ENCODE measurements around the gene SYT3. TPM values are rescaled to one million over a fixed set of nuclear protein-coding genes. Genes with fewer than 3 reads are reported as not detected.
"Not testable (repeated sequence)": the region's sequence is repeated elsewhere in the genome, so short reads cannot be mapped to it uniquely, and the experiment has no call there.

SYT3 gene
- total RNA-seq, 1 experiment from 2014 or later = 14.6 TPM

DNA sequence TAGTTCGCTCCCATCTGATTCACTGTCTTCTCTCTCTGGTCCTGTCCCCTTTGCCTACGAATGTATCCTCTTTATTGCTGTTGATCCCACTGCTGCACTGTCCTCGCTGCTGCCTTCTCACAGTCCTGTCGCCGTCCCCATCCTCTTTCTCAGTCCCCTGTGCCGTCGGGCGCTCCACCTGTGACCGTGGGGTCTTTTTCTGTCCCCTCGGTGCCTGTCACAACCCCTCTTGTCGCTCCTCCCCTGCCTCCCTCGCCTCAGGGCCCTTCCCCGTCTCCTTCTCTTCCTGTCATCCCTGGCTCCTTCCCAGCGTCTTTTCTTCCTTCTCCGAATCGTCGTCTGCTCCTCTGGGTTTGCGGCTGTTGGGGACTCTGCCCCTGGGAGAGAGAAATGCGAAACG, 32.3 kb downstream of the SYT3 start (continued):
- TF ChIP-seq, protein P1, sequence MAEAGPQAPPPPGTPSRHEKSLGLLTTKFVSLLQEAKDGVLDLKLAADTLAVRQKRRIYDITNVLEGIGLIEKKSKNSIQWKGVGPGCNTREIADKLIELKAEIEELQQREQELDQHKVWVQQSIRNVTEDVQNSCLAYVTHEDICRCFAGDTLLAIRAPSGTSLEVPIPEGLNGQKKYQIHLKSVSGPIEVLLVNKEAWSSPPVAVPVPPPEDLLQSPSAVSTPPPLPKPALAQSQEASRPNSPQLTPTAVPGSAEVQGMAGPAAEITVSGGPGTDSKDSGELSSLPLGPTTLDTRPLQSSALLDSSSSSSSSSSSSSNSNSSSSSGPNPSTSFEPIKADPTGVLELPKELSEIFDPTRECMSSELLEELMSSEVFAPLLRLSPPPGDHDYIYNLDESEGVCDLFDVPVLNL (CRISPR knock-in tag; IDR thresholded peaks at IDR 0.05; ENCODE audit: borderline replicate concordance, low read depth) = no peak

DNA sequence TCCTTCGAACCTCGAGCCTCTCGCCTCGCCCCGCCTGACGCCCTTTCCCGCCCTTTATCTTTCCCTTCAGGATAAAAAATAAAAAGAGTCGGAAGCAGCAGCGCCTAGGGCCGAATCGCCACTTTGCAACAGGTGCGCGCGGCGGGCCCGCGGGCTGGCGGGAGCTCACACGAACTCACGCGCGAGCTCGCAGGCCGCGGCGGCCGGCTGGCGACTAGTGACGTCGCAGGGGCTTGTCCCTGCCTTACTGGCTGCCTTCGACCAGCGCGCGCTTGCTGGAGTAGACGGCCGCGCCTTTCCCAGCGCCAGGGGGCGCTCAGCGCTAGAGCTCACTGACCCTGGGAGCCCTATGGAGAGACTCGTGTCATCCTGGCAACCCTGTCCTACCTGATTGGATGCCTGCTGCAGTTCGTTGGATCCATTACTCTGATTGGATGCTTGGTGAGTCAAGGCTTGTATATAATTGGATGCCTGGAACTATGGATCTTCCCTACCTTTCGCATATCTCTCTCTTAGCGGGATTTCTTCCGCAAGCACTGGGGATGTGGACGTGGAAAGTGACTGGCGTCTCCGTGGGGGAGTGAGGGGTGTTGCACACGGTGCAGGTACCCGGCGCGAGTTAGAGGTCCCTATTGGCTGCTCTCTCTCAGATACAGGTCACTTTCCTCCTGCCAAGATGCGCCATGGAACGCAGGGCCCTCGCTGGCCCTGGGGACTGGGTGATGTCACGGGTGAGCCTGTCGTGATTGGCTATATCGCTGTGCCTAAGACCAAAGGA, 33.4 kb downstream of the SYT3 start:
- DNase-seq (ENCODE audit: low spot score) (peak; percentile 64), ATAC-seq (peak; percentile 69)
- Mint-ChIP-seq H3K4me1 (peaks cover 12% of the 10 kb centered on the region; the same call in 1 of the 2 replicates), H3K4me3 (peak overlapping the region; percentile 53), H3K27ac (peak overlapping the region; percentile 38; the same call in 1 of the 2 replicates), H3K27me3 (ENCODE audit: low read depth) (peaks cover 86% of the 10 kb centered on the region), H3K9me3 (peaks cover 34% of the 10 kb centered on the region), H3K36me3 (peaks cover 22% of the 10 kb centered on the region)
- POLR2A ChIA-PET = not testable (repeated sequence)
- CTCF ChIA-PET = interaction anchor here (0.6 to 2.4 kb wide), 14 partner anchors 12 to 245 kb away, joined by 3 to 21 read pairs (median 4); partner anchors contain the start of gene C19orf81
- TF ChIP-seq, protein P2, sequence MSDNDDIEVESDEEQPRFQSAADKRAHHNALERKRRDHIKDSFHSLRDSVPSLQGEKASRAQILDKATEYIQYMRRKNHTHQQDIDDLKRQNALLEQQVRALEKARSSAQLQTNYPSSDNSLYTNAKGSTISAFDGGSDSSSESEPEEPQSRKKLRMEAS (CRISPR knock-in tag; IDR thresholded peaks at IDR 0.05) = peak; percentile 88
- TF ChIP-seq, protein P3, sequence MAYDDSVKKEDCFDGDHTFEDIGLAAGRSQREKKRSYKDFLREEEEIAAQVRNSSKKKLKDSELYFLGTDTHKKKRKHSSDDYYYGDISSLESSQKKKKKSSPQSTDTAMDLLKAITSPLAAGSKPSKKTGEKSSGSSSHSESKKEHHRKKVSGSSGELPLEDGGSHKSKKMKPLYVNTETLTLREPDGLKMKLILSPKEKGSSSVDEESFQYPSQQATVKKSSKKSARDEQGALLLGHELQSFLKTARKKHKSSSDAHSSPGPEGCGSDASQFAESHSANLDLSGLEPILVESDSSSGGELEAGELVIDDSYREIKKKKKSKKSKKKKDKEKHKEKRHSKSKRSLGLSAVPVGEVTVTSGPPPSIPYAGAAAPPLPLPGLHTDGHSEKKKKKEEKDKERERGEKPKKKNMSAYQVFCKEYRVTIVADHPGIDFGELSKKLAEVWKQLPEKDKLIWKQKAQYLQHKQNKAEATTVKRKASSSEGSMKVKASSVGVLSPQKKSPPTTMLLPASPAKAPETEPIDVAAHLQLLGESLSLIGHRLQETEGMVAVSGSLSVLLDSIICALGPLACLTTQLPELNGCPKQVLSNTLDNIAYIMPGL (CRISPR knock-in tag; IDR thresholded peaks at IDR 0.05) = 0 out of 2 replicates have a peak, but pooled peaks have one; percentile 26
- TF ChIP-seq NFYB (CRISPR knock-in tag; conservative IDR thresholded peaks at IDR 0.05; ENCODE audit: low read depth) = peak; percentile 69
- TF ChIP-seq, protein P4, sequence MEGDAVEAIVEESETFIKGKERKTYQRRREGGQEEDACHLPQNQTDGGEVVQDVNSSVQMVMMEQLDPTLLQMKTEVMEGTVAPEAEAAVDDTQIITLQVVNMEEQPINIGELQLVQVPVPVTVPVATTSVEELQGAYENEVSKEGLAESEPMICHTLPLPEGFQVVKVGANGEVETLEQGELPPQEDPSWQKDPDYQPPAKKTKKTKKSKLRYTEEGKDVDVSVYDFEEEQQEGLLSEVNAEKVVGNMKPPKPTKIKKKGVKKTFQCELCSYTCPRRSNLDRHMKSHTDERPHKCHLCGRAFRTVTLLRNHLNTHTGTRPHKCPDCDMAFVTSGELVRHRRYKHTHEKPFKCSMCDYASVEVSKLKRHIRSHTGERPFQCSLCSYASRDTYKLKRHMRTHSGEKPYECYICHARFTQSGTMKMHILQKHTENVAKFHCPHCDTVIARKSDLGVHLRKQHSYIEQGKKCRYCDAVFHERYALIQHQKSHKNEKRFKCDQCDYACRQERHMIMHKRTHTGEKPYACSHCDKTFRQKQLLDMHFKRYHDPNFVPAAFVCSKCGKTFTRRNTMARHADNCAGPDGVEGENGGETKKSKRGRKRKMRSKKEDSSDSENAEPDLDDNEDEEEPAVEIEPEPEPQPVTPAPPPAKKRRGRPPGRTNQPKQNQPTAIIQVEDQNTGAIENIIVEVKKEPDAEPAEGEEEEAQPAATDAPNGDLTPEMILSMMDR (IDR thresholded peaks at IDR 0.05) = peak; percentile 33; the same call in 1 of the 2 replicates

DNA sequence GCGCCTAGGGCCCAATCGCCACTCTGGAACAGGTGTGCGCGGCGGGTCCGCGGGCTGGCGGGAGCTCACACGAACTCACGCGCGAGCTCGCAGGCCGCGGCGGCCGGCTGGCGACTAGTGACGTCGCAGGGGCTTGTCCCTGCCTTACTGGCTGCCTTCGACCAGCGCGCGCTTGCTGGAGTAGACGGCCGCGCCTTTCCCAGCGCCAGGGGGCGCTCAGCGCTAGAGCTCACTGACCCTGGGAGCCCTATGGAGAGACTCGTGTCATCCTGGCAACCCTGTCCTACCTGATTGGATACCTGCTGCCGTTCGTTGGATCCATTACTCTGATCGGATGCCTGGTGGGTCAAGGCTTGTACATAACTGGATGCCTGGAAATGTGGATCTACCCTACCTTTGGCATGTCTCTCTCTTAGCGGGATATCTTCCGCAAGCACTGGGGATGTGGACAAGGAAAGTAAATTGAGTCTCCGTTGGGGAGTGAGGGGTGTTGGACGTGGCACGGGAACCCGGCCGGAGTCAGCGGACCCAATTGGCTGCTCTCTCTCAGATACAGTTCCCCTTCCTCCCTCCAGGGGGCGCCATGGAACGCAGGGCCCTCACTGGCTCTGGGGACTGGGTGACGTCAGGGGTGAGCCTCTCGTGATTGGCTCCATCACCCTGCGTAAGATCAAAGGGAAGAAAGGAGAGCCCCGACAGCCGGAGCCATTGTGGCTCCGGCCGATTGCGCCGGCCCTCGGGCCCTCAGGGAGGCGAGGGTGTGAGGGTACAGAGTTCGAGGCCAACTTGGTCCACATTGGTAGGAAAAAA, 35.2 kb downstream of the SYT3 start:
- peaks cover 34% of the 10 kb centered on the region for H3K9me3 Mint-ChIP-seq
- POLR2A ChIA-PET, H3K27ac Mint-ChIP-seq: not testable (repeated sequence)
- peak; percentile 51 for DNase-seq (ENCODE audit: low spot score)
- peak; percentile 60 for ATAC-seq
- H3K36me3 Mint-ChIP-seq = peaks cover 22% of the 10 kb centered on the region
- TF ChIP-seq NFYB (CRISPR knock-in tag; conservative IDR thresholded peaks at IDR 0.05; ENCODE audit: low read depth) = 0 out of 2 replicates have a peak, but pooled peaks have one; percentile 7
- TF ChIP-seq, protein P3 (CRISPR knock-in tag; IDR thresholded peaks at IDR 0.05) = peak; percentile 35; the same call in 1 of the 2 replicates
- 0 out of 2 replicates have a peak, but pooled peaks have one; percentile 19 for TF ChIP-seq MYBL2 (CRISPR knock-in tag; IDR thresholded peaks at IDR 0.05)
- TF ChIP-seq, protein P4 (IDR thresholded peaks at IDR 0.05) = peak; percentile 67
- TF ChIP-seq, protein P2 (CRISPR knock-in tag; IDR thresholded peaks at IDR 0.05) = peak; percentile 81
- peaks cover 87% of the 10 kb centered on the region for H3K27me3 Mint-ChIP-seq (ENCODE audit: low read depth)
- H3K4me1 Mint-ChIP-seq = peaks cover 12% of the 10 kb centered on the region; the same call in 1 of the 2 replicates
- CTCF ChIA-PET = interaction anchor here (0.6 to 1.4 kb wide), 10 partner anchors 13 to 318 kb away, joined by 3 to 11 read pairs (median 4); partner anchors contain the start of gene C19orf81
- peak overlapping the region; percentile 45 for H3K4me3 Mint-ChIP-seq
